MM.1S (cell line): ENCODE measurements around the gene CARHSP1.

Experiments
- EZH2 ChIP-seq: fragments of 300-600 bp; sonication (generic); optimal IDR thresholded peaks from 2 replicates; pipeline ENCODE3; 2017; ENCODE audit warnings: low read depth, mild to moderate bottlenecking, antibody characterized with exemption, low read length, mixed read lengths
- EZH2phosphoT487 ChIP-seq: fragments of 300-600 bp; sonication (generic); IDR thresholded peaks from 2 replicates; pipeline ENCODE4 v1.6.1; 2018; ENCODE audit warnings: antibody characterized with exemption, low read length
- TF ChIP-seq, protein P1 (sequence below): fragments of 300-600 bp; sonication (generic); IDR thresholded peaks from 2 replicates; pipeline ENCODE4 v1.5.1; 2016; ENCODE audit warnings: antibody characterized with exemption, low read length, mixed read lengths

DNA sequence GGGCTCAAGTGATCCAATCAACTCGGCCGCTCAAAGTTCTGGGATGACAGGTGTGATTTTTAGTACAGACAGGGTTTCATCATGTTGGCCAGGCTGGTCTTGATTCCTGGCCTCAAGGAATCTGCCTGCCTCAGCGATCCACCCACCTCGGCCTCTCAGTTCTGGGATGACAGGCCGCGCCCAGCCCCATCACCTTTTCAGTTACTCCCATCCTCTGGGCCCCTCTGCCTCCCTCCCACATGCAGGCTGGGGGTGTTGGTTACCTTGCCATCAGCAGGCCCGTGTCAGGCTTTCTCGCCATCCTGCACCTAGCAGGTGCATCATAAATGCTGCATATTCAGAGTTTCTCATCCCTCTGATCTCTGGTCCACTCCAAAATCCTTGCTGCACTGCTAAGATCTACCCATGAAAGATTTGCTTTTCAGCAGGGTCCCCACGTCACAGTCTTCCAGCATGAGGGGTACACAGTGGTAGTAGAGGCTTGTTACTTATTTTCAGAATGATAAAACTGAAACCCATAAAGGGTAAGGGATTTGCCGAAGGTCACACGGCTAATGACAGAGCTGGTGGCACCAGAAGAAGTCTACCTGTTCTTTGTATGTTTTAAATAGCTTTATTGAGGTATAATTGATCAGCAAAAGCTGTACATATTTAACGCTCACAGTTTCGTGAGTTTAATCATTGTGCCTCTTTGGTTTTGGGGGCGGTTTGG lies 54.6 kb downstream of the CARHSP1 start:
- TF ChIP-seq EZH2, result no peak
- TF ChIP-seq, protein P1, sequence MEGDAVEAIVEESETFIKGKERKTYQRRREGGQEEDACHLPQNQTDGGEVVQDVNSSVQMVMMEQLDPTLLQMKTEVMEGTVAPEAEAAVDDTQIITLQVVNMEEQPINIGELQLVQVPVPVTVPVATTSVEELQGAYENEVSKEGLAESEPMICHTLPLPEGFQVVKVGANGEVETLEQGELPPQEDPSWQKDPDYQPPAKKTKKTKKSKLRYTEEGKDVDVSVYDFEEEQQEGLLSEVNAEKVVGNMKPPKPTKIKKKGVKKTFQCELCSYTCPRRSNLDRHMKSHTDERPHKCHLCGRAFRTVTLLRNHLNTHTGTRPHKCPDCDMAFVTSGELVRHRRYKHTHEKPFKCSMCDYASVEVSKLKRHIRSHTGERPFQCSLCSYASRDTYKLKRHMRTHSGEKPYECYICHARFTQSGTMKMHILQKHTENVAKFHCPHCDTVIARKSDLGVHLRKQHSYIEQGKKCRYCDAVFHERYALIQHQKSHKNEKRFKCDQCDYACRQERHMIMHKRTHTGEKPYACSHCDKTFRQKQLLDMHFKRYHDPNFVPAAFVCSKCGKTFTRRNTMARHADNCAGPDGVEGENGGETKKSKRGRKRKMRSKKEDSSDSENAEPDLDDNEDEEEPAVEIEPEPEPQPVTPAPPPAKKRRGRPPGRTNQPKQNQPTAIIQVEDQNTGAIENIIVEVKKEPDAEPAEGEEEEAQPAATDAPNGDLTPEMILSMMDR, result no peak
- no peak for TF ChIP-seq EZH2phosphoT487
